SK-N-SH (cell line): ENCODE measurements around the gene RB1. TPM values are rescaled to one million over a fixed set of nuclear protein-coding genes. Genes with fewer than 3 reads are reported as not detected.

Source experiments
- CTCF ChIA-PET: fragments of 300-600, 350-600 bp; formaldehyde crosslinking; extraction: SDS; loops from one replicate; lab custom pipeline; 2021; lab: Yijun Ruan, JAX
- POLR2A ChIA-PET: fragments of 350-600 bp; sonication (Branson Sonifier 250); formaldehyde crosslinking; extraction: SDS; loops from one replicate; lab custom pipeline; 2020; ENCODE audit warnings: antibody characterized with exemption, inconsistent platforms; lab: Yijun Ruan, JAX
- DNase-seq: peaks from one replicate; pipeline ENCODE4 v3.0.0; 2012
- H2AFZ ChIP-seq: fragments of 200-600 bp; sonication (generic); 2 replicates; pipeline ENCODE4 v1.8.1; 2016; ENCODE audit warnings: antibody characterized with exemption, mild to moderate bottlenecking, low read depth
- H3F3A ChIP-seq: fragments of 200-600 bp; sonication (generic); replicated peaks from 2 replicates; pipeline ENCODE3; 2016; ENCODE audit warnings: antibody characterized with exemption, mild to moderate bottlenecking; ENCODE audit not compliant: insufficient read depth
- H3K27ac ChIP-seq, 2 experiments: fragments of 200-500 bp in 1 of 2; fragments of 200-600 bp in 1 of 2; sonication (Bioruptor generic) in 1 of 2; sonication (generic), shearing (Covaris generic) in 1 of 2; 2 replicates each; pipeline versions ENCODE4 v1.5.1 to v1.6.1; 2014 to 2016; ENCODE audit warnings: low read depth in 2 of 2, inconsistent platforms in 1 of 2, low read length in 1 of 2, mild to moderate bottlenecking in 1 of 2, mixed read lengths in 1 of 2
- H3K27me3 ChIP-seq: fragments of 200-600 bp; sonication (generic), shearing (Covaris generic); 2 replicates; pipeline ENCODE4 v1.6.1; 2016; ENCODE audit warnings: mixed run types; ENCODE audit not compliant: insufficient read depth
- H3K36me3 ChIP-seq, 2 experiments: fragments of 200-500 bp in 1 of 2; fragments of 200-600 bp in 1 of 2; sonication (Bioruptor generic) in 1 of 2; sonication (generic) in 1 of 2; replicated peaks in 1 of 2; 2 replicates each; pipeline versions ENCODE3 to v1.5.1; 2014 to 2016; ENCODE audit warnings: low read length in 1 of 2, mild to moderate bottlenecking in 1 of 2; ENCODE audit not compliant: insufficient read depth in 2 of 2, control insufficient read depth in 1 of 2
- H3K4me1 ChIP-seq, 2 experiments: fragments of 200-500 bp in 1 of 2; fragments of 200-600 bp in 1 of 2; sonication (Bioruptor generic) in 1 of 2; sonication (generic), shearing (Covaris generic) in 1 of 2; 2 replicates each; pipeline versions ENCODE4 v1.5.1 to v1.6.1; 2014 to 2016; ENCODE audit warnings: low read depth in 1 of 2, low read length in 1 of 2, mixed run types in 1 of 2; ENCODE audit not compliant: insufficient read depth in 2 of 2, control insufficient read depth in 1 of 2
- H3K4me2 ChIP-seq: fragments of 200-600 bp; sonication (generic), shearing (Covaris generic); 2 replicates; pipeline ENCODE4 v1.6.1; 2017; ENCODE audit warnings: mixed run types
- H3K4me3 ChIP-seq, 2 experiments: fragments of 200-500 bp in 1 of 2; fragments of 200-600 bp in 1 of 2; sonication (Bioruptor generic) in 1 of 2; sonication (generic), shearing (Covaris generic) in 1 of 2; 2 replicates each; pipeline versions ENCODE4 v1.5.1 to v1.8.1; 2014 to 2016; ENCODE audit warnings: low read depth in 2 of 2, inconsistent platforms in 1 of 2, low read length in 1 of 2, mild to moderate bottlenecking in 1 of 2, mixed read lengths in 1 of 2, moderate library complexity in 1 of 2
- H3K79me2 ChIP-seq: fragments of 200-600 bp; sonication (generic); 2 replicates; pipeline ENCODE4 v1.8.1; 2017; ENCODE audit warnings: mild to moderate bottlenecking; ENCODE audit not compliant: insufficient read depth
- H3K9ac ChIP-seq: fragments of 200-600 bp; sonication (generic); 2 replicates; pipeline ENCODE4 v1.6.1; 2017; ENCODE audit warnings: mixed run types
- H3K9me2 ChIP-seq: fragments of 200-600 bp; sonication (generic); 2 replicates; pipeline ENCODE4 v1.6.1; 2017; ENCODE audit warnings: mixed run types
- H3K9me3 ChIP-seq: fragments of 200-600 bp; sonication (generic); 2 replicates; pipeline ENCODE4 v1.6.1; 2017; ENCODE audit warnings: mixed run types, mild to moderate bottlenecking, moderate library complexity
- H4K20me1 ChIP-seq: fragments of 200-600 bp; sonication (generic); 2 replicates; pipeline ENCODE4 v1.6.1; 2017; ENCODE audit warnings: mild to moderate bottlenecking, mixed run types; ENCODE audit not compliant: insufficient read depth
- CHD2 ChIP-seq: fragments of 150-350 bp; IDR thresholded peaks from 2 replicates; pipeline ENCODE4 v1.6.1; 2018; ENCODE audit warnings: low read length; ENCODE audit not compliant: partially characterized antibody
- EP300 ChIP-seq, 2 experiments: IDR thresholded peaks; 2 replicates each; pipeline versions ENCODE4 v1.4.0 to v1.6.1; 2012; ENCODE audit warnings: borderline replicate concordance in 1 of 2, low read depth in 1 of 2, low read length in 1 of 2
- EZH2phosphoT487 ChIP-seq: fragments of 200-600 bp; sonication (generic); IDR thresholded peaks from 2 replicates; pipeline ENCODE4 v1.6.1; 2017; ENCODE audit warnings: low read depth, mixed run types, mild to moderate bottlenecking, antibody characterized with exemption, moderate library complexity, borderline replicate concordance
- FOSL2 ChIP-seq: IDR thresholded peaks from 2 replicates; pipeline ENCODE4 v1.4.0; 2012; ENCODE audit warnings: low read depth, mild to moderate bottlenecking, moderate library complexity, borderline replicate concordance
- FOXJ3 ChIP-seq: sonication (generic); formaldehyde crosslinking; IDR thresholded peaks from 2 replicates; pipeline ENCODE4 v1.5.1; 2020; ENCODE audit warnings: mild to moderate bottlenecking, missing genetic modification reagents
- FOXM1 ChIP-seq: IDR thresholded peaks from 2 replicates; pipeline ENCODE4 v1.4.0; 2012; ENCODE audit warnings: low read depth, mild to moderate bottlenecking
- GATA2 ChIP-seq: sonication (generic); formaldehyde crosslinking; IDR thresholded peaks from 2 replicates; pipeline ENCODE4 v1.5.0; 2020; ENCODE audit warnings: mild to moderate bottlenecking, missing genetic modification reagents
- IRF3 ChIP-seq: fragments of 150-350 bp; IDR thresholded peaks from 2 replicates; pipeline ENCODE4 v1.6.1; 2016; ENCODE audit warnings: mild to moderate bottlenecking, low read depth, low read length
- JUND ChIP-seq: IDR thresholded peaks from 2 replicates; pipeline ENCODE4 v1.4.0; 2012
- MEF2A ChIP-seq: IDR thresholded peaks from 2 replicates; pipeline ENCODE4 v1.4.0; 2012; ENCODE audit warnings: low read depth, borderline replicate concordance
- NFIC ChIP-seq: IDR thresholded peaks from 2 replicates; pipeline ENCODE4 v1.4.0; 2012; ENCODE audit warnings: borderline replicate concordance
- RFX5 ChIP-seq: IDR thresholded peaks from 2 replicates; pipeline ENCODE4 v1.6.1; 2012; ENCODE audit warnings: mild to moderate bottlenecking, improper control_type of control experiment, low read length
- SMC3 ChIP-seq: IDR thresholded peaks from 2 replicates; pipeline ENCODE4 v1.6.1; 2012; ENCODE audit warnings: low read depth, low read length, improper control_type of control experiment
- TCF12 ChIP-seq: IDR thresholded peaks from 2 replicates; pipeline ENCODE4 v1.4.0; 2012
- WGBS: methylation state at CpG from one replicate; pipeline ENCODE4 v1.1.6; 2017; ENCODE audit warnings: low lambda C conversion rate; 5-methylcytosine and 5-hydroxymethylcytosine counted together
- polyA plus RNA-seq, 3 experiments: library from polyadenylated mRNA; depleted of rRNA; stranded (reverse); fragments of >200 nt; gene quantifications; 2 replicates each; pipeline ENCODE4 v1.2.3, GENCODE V29; 2012

Gene RB1
- polyA plus RNA-seq, 1 of the 3 experiments (the other 2 are of a cell fraction), result 11.5 TPM

- TF ChIP-seq CHD2, result no peak
- TF ChIP-seq IRF3, result no peak
Measured at GRCh38 chr13:48475230-48475629, 171.7 kb downstream of the RB1 start (continued).

GRCh38 chr13:48476215-48476614 is 172.7 kb downstream of the RB1 start:
- Histone ChIP-seq H3K4me3 (no peak overlapping the region), H3K4me1 (no peaks in the 10 kb centered on the region; a peak in 1 of 4 replicates), H3K9me2 (no peaks in the 10 kb centered on the region; the same call in 1 of the 2 replicates), H3K27me3 (no peaks in the 10 kb centered on the region), H2AFZ (no peak overlapping the region), H3K4me2 (no peak overlapping the region), H4K20me1 (no peaks in the 10 kb centered on the region), H3K36me3 (peaks cover 40 to 42% of the 10 kb centered on the region in 2 experiments), H3K9me3 (no peaks in the 10 kb centered on the region), H3K9ac (no peak overlapping the region), H3F3A (peaks cover 12% of the 10 kb centered on the region), H3K79me2 (no peaks in the 10 kb centered on the region), H3K27ac (no peak overlapping the region)
- TF ChIP-seq GATA2 (CRISPR knock-in tag) (no peak), FOSL2 (no peak), JUND (no peak), IRF3 (no peak), SMC3 (no peak)
- CTCF ChIA-PET, result no interaction called here
- POLR2A ChIA-PET, result no interaction called here
- no peak for DNase-seq

- WGBS, result 72% methylated on average over 4 of the region's 4 CpGs
- no peaks in the 10 kb centered on the region for H3K27me3 ChIP-seq
- ChIA-PET POLR2A (no interaction called here), CTCF (no interaction called here)
- H3K4me3 ChIP-seq, result no peak overlapping the region
- H3K9me3 ChIP-seq, result no peaks in the 10 kb centered on the region
- no peaks in the 10 kb centered on the region; a peak in 1 of 4 replicates for H3K4me1 ChIP-seq
- no peaks in the 10 kb centered on the region for H4K20me1 ChIP-seq
- no peak overlapping the region for H3K4me2 ChIP-seq
- no peak overlapping the region for H3K9ac ChIP-seq
- H2AFZ ChIP-seq, result no peak overlapping the region
- TF ChIP-seq EZH2phosphoT487 (no peak), FOXM1 (no peak), RFX5 (no peak), TCF12 (no peak), IRF3 (no peak), MEF2A (no peak), EP300 (IDR thresholded peaks at IDR 0.05; ENCODE audit: borderline replicate concordance in 1 of 2, low read depth in 1 of 2, low read length in 1 of 2) (no peak), FOXJ3 (no peak), NFIC (no peak)
- peaks cover 13% of the 10 kb centered on the region for H3F3A ChIP-seq
- H3K27ac ChIP-seq, result peak overlapping the region in 1 of 2 experiments; percentile 14; a peak in 2 of 4 replicates
- no peak for DNase-seq
- H3K36me3 ChIP-seq, result peaks cover 43 to 45% of the 10 kb centered on the region in 2 experiments
- no peaks in the 10 kb centered on the region for H3K79me2 ChIP-seq
- H3K9me2 ChIP-seq, result no peaks in the 10 kb centered on the region; the same call in 1 of the 2 replicates
Measured at GRCh38 chr13:48476686-48477085, 173.1 kb downstream of the RB1 start.
